Activated T-cell treated with anti-CD3 and anti-CD28 coated beads, Interleukin-2, amount 50 U/mL, for 24 hours (primary cell): Measurements from ENCODE around the gene RBM20.
"Not testable (repeated sequence)": the region's sequence is repeated elsewhere in the genome, so short reads cannot be mapped to it uniquely, and the experiment has no call there.

Experiments
- DNase-seq: peaks from one replicate; pipeline ENCODE4 v3.0.0-alpha.2; 2020
- H3K27ac Mint-ChIP-seq: 2 replicates; pipeline ENCODE4 v1.8.0; 2020; ENCODE audit warnings: mild to moderate bottlenecking, mixed read lengths
- H3K27me3 Mint-ChIP-seq: 2 replicates; pipeline ENCODE4 v1.8.0; 2020; ENCODE audit warnings: mixed read lengths
- H3K36me3 Mint-ChIP-seq: 2 replicates; pipeline ENCODE4 v1.8.0; 2020; ENCODE audit warnings: low read depth, mixed read lengths
- H3K4me1 Mint-ChIP-seq: 2 replicates; pipeline ENCODE4 v1.8.0; 2020; ENCODE audit warnings: low read depth, mixed read lengths
- H3K4me3 Mint-ChIP-seq: 2 replicates; pipeline ENCODE4 v1.8.0; 2020; ENCODE audit warnings: mild to moderate bottlenecking, moderate library complexity, mixed read lengths
- H3K9me3 Mint-ChIP-seq: 2 replicates; pipeline ENCODE4 v1.8.0; 2020; ENCODE audit warnings: mixed read lengths

RBM20 gene

GRCh38 chr10:110860576-110861241 lies 216.6 kb downstream of the RBM20 start:
- peak; percentile 69 for DNase-seq
- H3K4me3 Mint-ChIP-seq = peak overlapping the region; percentile 37
- peak overlapping the region; percentile 90 for H3K27ac Mint-ChIP-seq
- H3K27me3 Mint-ChIP-seq = no peaks in the 10 kb centered on the region
- peaks cover 87% of the 10 kb centered on the region for H3K4me1 Mint-ChIP-seq
- peaks cover 2% of the 10 kb centered on the region for H3K9me3 Mint-ChIP-seq
- peaks cover 8% of the 10 kb centered on the region for H3K36me3 Mint-ChIP-seq

DNA sequence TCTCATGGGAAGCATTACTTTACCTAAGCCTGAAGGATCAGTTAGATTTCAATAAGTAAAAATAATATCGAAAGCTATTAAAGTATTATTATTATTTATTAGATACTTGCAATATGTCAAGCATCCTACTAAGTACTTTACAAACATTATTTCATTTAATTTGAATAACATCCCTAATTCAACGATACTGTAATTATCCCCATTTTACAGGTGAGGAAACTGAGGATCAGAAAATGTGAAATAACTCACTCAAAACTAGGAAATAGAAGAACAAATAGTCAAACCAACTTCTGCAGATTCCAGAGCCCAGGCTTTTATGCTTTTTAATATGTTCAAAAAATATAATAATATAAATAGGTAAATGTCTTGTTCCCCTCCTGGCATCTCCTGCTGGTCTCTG lies 217.3 kb downstream of the RBM20 start:
- DNase-seq = no peak
- Mint-ChIP-seq H3K4me3 (no peak overlapping the region), H3K27ac (peak overlapping the region; percentile 90), H3K36me3 (peaks cover 8% of the 10 kb centered on the region), H3K9me3 (peaks cover 2% of the 10 kb centered on the region), H3K27me3 (no peaks in the 10 kb centered on the region), H3K4me1 (peaks cover 90% of the 10 kb centered on the region)

DNA sequence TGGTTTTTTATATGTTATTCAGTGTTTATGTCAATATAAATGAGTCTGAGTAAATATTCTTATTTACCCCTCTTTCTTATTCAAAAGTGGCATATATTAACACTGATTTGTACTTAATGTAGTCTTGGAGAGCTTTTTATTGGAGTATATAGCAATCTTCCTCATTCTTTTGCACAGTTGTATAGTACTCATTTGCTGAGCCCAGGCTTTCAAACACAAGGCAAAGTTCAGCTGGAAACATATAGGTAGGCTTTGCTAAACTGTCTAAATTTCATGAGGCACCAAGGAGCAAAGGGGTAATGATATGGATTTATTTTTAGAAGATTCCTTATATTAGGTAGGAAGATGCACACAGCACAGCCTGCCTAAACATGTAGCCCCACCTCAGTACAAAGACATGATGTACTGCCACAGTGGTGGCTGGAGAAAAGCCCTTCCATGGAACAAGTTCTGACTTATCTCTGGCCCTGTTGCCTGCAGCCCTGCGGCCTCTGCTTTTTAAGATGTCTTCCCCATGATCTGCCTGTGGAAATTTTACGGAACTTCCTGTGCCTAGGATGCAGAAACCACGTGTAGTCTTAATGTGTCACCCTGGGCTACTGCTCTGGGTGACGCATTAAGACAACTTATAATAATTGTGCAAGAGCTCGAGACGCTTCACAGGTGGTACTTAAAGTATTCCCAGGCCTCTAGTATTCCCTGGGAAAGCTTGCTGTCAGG lies 218.0 kb downstream of the RBM20 start:
- no peak overlapping the region for H3K4me3 Mint-ChIP-seq
- H3K4me1 Mint-ChIP-seq = peaks cover 96% of the 10 kb centered on the region
- H3K27me3 Mint-ChIP-seq = no peaks in the 10 kb centered on the region
- peaks cover 8% of the 10 kb centered on the region for H3K36me3 Mint-ChIP-seq
- no peak for DNase-seq
- H3K9me3 Mint-ChIP-seq = peaks cover 2% of the 10 kb centered on the region
- H3K27ac Mint-ChIP-seq = peak overlapping the region; percentile 97

- peaks cover 6% of the 10 kb centered on the region for H3K36me3 Mint-ChIP-seq
- no peak overlapping the region for H3K4me3 Mint-ChIP-seq
- peak overlapping the region; percentile 97 for H3K27ac Mint-ChIP-seq
- H3K9me3 Mint-ChIP-seq = no peaks in the 10 kb centered on the region
- no peaks in the 10 kb centered on the region for H3K27me3 Mint-ChIP-seq
- no peak for DNase-seq
- peaks cover 95% of the 10 kb centered on the region for H3K4me1 Mint-ChIP-seq
Measured at GRCh38 chr10:110862961-110863360, 218.8 kb downstream of the RBM20 start.

- peaks cover 6% of the 10 kb centered on the region for H3K36me3 Mint-ChIP-seq
- no peak for DNase-seq
- peak overlapping the region; percentile 97 for H3K27ac Mint-ChIP-seq
- H3K4me1 Mint-ChIP-seq = peaks cover 95% of the 10 kb centered on the region
- H3K9me3 Mint-ChIP-seq = no peaks in the 10 kb centered on the region
- H3K4me3 Mint-ChIP-seq = no peak overlapping the region
- no peaks in the 10 kb centered on the region for H3K27me3 Mint-ChIP-seq
Measured at GRCh38 chr10:110863361-110863760, 219.2 kb downstream of the RBM20 start.

DNA sequence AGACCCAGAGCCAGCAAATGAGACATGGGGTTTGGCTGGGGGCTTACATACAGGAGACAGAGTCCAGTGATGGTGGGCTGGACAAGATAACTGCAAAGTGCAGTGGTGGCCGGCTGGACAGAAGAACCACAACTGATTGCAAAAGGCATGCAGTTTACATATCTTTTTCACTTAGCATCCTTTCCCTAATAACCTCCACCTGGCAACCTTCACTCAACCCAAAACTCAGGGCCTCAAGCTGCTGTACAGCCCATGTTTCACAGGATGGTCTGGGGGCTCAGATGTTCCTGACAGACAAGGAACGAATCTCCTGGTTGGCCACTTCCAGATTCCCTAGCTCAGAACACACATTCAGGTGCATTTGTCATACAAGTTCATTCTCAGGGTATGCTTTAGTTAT lies 219.8 kb downstream of the RBM20 start:
- H3K36me3 Mint-ChIP-seq = peaks cover 6% of the 10 kb centered on the region
- peak overlapping the region; percentile 97 for H3K27ac Mint-ChIP-seq
- H3K9me3 Mint-ChIP-seq = no peaks in the 10 kb centered on the region
- H3K4me3 Mint-ChIP-seq = no peak overlapping the region
- H3K4me1 Mint-ChIP-seq = peaks cover 97% of the 10 kb centered on the region
- H3K27me3 Mint-ChIP-seq = no peaks in the 10 kb centered on the region
- no peak for DNase-seq

DNA sequence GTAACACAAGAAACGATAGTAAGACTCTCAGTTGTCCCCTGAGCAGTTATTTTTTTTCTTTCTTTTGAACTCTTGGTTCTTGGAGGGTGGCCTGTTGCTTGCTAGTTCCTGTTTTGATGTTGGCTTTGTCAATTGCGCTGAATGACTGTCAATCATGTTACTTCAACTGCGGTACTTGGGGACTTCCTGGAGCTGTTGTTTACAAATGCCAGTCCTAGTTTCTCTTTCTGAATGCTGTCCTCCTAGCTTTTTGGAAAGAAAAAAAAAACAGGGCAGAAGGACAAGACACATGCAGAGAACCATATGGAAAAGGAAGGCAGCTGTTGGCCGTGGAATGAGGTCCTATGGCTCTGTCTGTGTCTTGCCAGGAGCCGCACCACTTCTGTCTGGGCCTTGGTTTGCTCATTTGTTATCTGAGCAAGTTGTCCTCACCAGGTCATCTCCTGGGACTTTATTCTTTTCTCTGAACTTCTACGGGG lies 220.6 kb downstream of the RBM20 start:
- H3K36me3 Mint-ChIP-seq = peaks cover 6% of the 10 kb centered on the region
- no peaks in the 10 kb centered on the region for H3K9me3 Mint-ChIP-seq
- peak overlapping the region; percentile 97 for H3K27ac Mint-ChIP-seq
- H3K27me3 Mint-ChIP-seq = no peaks in the 10 kb centered on the region
- H3K4me1 Mint-ChIP-seq = peaks cover 97% of the 10 kb centered on the region
- no peak for DNase-seq
- peak overlapping the region; percentile 71 for H3K4me3 Mint-ChIP-seq

DNA sequence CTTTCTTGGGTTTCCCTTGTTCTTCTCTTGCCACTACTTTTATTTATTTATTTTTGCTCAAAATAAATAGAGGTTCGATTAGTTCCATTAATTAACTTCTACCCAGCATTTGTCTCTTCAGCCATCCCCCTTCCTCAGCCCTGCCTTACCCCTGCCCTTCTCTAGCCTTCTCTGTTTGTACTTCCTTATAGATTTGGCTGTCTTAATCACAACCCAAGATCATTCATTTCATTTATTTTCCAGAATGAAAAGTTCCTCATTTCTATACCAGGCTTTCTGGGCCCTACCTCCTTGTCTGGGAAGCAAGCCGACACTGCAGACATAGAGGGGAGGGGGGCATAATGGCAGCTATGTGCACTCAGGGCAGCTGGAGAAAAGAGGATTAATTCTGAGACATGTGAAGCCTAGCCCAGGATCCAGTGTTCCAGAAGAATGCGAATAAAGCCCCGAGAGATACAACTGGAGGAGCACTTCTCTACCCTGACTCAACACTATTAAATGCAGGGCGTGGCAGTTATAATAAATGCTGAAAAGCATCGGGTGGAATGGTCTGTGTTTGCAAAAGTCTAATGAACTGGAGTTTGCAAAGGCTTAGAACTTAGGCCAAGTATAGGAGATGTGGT lies 221.2 kb downstream of the RBM20 start:
- H3K9me3 Mint-ChIP-seq = no peaks in the 10 kb centered on the region
- H3K27ac Mint-ChIP-seq = peak overlapping the region; percentile 97
- peaks cover 6% of the 10 kb centered on the region for H3K36me3 Mint-ChIP-seq
- peaks cover 97% of the 10 kb centered on the region for H3K4me1 Mint-ChIP-seq
- DNase-seq = no peak
- peak overlapping the region; percentile 71 for H3K4me3 Mint-ChIP-seq
- H3K27me3 Mint-ChIP-seq = no peaks in the 10 kb centered on the region

DNA sequence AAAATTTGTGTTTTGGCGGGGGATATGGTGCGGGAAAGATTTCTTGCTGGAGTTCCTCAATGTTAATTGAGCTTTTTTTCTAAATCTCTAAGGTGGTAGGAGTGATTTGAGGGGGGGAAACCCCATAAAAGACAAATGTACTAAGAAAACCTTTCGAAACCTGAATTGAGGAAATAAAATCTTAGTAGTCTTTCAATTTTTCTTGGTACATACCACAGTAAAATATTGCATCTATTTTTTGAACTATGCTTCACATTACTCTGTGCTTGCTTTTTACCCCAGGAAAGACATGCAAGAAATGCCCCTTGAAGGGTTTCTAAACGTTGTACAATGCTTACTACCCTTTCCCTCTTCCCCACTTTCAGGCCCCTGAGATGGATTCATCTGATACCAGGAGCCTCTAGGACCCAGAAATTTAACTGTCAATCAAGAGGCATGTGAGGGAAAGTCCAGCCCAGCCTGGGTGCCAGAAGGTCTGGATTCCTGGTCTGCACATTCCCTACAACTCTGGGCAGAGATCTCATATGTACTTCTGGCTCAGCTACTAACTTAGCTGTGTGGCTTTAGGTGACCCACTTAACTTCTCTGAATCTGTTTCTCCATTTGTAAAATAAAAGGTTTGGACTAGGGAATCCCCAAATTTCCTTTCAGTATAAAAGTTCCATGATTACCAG lies 221.8 kb downstream of the RBM20 start:
- Mint-ChIP-seq H3K27me3 (no peaks in the 10 kb centered on the region), H3K4me1 (peaks cover 97% of the 10 kb centered on the region)
- DNase-seq = no peak

GRCh38 chr10:110867011-110867806 lies 223.1 kb downstream of the RBM20 start:
- Mint-ChIP-seq H3K27ac (peak overlapping the region; percentile 97), H3K4me1 (peaks cover 94% of the 10 kb centered on the region)
- not testable (repeated sequence) for H3K36me3 Mint-ChIP-seq, H3K27me3 Mint-ChIP-seq, H3K4me3 Mint-ChIP-seq, DNase-seq, H3K9me3 Mint-ChIP-seq

More for the DNA sequence above, 221.8 kb downstream of the RBM20 start:
- H3K27ac Mint-ChIP-seq = peak overlapping the region; percentile 97
- no peaks in the 10 kb centered on the region for H3K9me3 Mint-ChIP-seq
- peak overlapping the region; percentile 71 for H3K4me3 Mint-ChIP-seq
- H3K36me3 Mint-ChIP-seq = peaks cover under 1% of the 10 kb centered on the region

- H3K4me1 Mint-ChIP-seq = peaks cover 87% of the 10 kb centered on the region
- H3K4me3 Mint-ChIP-seq = no peak overlapping the region
- no peaks in the 10 kb centered on the region for H3K9me3 Mint-ChIP-seq
- no peak for DNase-seq
- H3K36me3 Mint-ChIP-seq = peaks cover 9% of the 10 kb centered on the region
- H3K27ac Mint-ChIP-seq = peak overlapping the region; percentile 97
- no peaks in the 10 kb centered on the region for H3K27me3 Mint-ChIP-seq
Measured at GRCh38 chr10:110867807-110868465, 223.8 kb downstream of the RBM20 start.

- Mint-ChIP-seq H3K9me3 (no peaks in the 10 kb centered on the region), H3K27me3 (no peaks in the 10 kb centered on the region), H3K36me3 (peaks cover 13% of the 10 kb centered on the region), H3K4me1 (peaks cover 78% of the 10 kb centered on the region), H3K27ac (peak overlapping the region; percentile 97), H3K4me3 (peak overlapping the region; percentile 63)
- no peak for DNase-seq
Measured at GRCh38 chr10:110868981-110869380, 224.8 kb downstream of the RBM20 start.

DNA sequence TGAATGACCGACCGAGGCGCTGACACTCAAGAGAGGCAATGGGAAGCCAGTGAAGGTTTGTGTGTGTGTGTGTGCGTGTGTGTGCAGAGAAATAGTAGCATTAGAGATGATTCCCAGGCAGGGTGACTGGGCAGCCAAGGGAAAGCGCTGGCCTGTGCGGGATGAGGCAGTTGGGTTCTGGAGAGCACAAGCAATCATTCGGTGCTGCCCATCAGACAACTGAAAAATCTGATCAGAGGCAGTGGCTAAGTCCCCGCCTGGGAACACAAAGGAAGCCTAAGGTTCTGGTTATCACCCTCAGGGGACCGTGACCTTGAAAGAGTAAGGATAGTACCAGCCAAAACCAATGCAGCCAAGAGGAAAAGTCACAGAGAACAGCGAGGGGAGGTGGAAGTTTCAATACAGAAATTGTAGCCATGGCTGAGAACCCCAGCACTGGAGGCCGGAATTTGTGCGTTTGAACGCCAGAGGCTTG lies 226.7 kb downstream of the RBM20 start:
- Mint-ChIP-seq H3K27me3 (no peaks in the 10 kb centered on the region), H3K36me3 (peaks cover 13% of the 10 kb centered on the region), H3K4me1 (peaks cover 70% of the 10 kb centered on the region), H3K9me3 (no peaks in the 10 kb centered on the region), H3K27ac (peak overlapping the region; percentile 97), H3K4me3 (peak overlapping the region; percentile 89)
- no peak for DNase-seq
